Stomach smooth muscle (tissue), 2 donors: ENCODE data around the gene SYNPO2.

Experiments
- H3K27ac ChIP-seq: one replicate; pipeline ENCODE4 v1.7.0; 2013; ENCODE audit warnings: mild to moderate bottlenecking, low read length, inconsistent platforms
- H3K27me3 ChIP-seq, 2 donors: one replicate each; pipeline ENCODE4 v1.7.0; 2013; ENCODE audit warnings: low read length in 2 of 2; ENCODE audit not compliant: insufficient read depth in 2 of 2, control insufficient read depth in 1 of 2
- H3K36me3 ChIP-seq, 2 donors: one replicate each; pipeline ENCODE4 v1.7.0; 2013; ENCODE audit warnings: low read length in 2 of 2; ENCODE audit not compliant: control insufficient read depth in 2 of 2, insufficient read depth in 2 of 2
- H3K4me1 ChIP-seq: one replicate; pipeline ENCODE4 v1.7.0; 2013; ENCODE audit warnings: low read length; ENCODE audit not compliant: control insufficient read depth, insufficient read depth
- H3K4me3 ChIP-seq, 2 donors: one replicate each; pipeline ENCODE4 v1.7.0; 2013; ENCODE audit warnings: low read length in 2 of 2
- H3K9ac ChIP-seq, 2 donors: one replicate each; pipeline ENCODE4 v1.7.0; 2013; ENCODE audit warnings: low read length in 2 of 2, mild to moderate bottlenecking in 1 of 2
- H3K9me3 ChIP-seq, 2 donors: one replicate each; pipeline ENCODE4 v1.7.0; 2013; ENCODE audit warnings: low read length in 2 of 2; ENCODE audit not compliant: control insufficient read depth in 2 of 2
- donor health status: healthy.
- donor health status: Pancreatic carcinoma.

SYNPO2 gene

DNA sequence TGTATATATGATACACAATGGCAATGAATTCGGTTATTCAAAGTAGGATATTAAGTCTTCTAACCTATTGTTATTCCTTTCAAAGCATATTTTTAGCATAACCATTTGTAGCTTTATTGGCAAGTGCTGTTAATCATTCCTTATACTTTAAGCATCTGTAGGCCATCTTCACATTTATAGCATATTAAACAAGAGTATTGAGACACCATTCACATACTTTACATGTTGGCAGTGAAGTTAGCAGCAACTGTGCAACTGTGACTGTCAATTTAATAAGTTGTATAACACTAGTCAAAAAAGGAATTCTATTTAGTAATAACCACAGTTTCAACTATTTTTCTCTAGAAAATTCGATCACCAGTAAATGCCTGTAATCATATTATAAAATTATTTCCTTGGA lies 139.6 kb downstream of the SYNPO2 start:
- Histone ChIP-seq H3K4me1 (peaks cover 32% of the 10 kb centered on the region), H3K27me3 (no peaks in the 10 kb centered on the region), H3K27ac (peak overlapping the region; percentile 97), H3K4me3 (peak overlapping the region; percentile 84 to 92), H3K9ac (peak overlapping the region; percentile 86 to 99), H3K9me3 (no peaks in the 10 kb centered on the region), H3K36me3 (peaks cover 29 to 40% of the 10 kb centered on the region in 2 donors)

DNA sequence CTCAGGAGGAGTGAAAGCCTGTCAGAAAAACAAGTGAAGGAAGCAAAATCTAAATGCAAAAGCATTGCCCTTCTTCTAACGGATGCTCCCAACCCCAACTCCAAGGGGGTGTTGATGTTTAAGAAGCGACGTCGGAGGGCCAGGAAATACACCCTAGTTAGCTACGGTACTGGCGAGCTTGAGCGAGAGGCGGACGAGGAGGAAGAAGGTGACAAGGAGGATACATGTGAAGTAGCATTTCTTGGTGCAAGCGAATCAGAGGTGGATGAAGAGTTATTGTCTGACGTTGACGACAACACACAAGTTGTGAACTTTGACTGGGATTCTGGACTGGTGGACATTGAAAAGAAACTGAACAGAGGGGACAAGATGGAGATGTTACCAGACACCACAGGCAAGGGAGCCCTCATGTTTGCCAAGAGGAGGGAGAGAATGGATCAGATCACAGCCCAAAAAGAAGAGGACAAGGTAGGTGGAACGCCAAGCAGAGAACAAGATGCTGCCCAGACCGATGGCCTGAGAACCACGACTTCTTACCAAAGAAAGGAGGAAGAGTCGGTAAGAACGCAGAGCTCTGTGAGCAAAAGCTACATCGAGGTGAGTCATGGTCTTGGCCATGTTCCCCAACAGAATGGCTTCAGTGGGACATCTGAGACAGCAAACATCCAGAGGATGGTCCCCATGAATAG lies 141.3 kb downstream of the SYNPO2 start:
- Histone ChIP-seq H3K4me3 (peak overlapping the region; percentile 78 to 84), H3K4me1 (peaks cover 27% of the 10 kb centered on the region), H3K27me3 (no peaks in the 10 kb centered on the region), H3K27ac (peak overlapping the region; percentile 92), H3K9ac (peak overlapping the region; percentile 94 to 99), H3K9me3 (no peaks in the 10 kb centered on the region), H3K36me3 (peaks cover 37 to 49% of the 10 kb centered on the region in 2 donors)

DNA sequence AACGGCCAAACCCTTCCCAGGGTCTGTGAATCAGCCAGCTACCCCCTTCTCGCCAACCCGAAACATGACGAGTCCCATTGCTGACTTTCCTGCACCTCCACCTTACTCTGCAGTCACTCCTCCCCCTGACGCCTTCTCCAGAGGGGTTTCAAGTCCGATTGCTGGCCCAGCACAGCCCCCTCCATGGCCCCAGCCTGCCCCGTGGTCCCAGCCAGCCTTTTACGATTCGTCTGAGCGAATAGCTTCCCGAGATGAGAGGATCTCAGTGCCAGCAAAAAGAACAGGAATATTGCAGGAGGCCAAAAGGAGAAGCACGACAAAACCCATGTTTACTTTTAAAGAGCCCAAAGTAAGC lies 141.9 kb downstream of the SYNPO2 start:
- no peaks in the 10 kb centered on the region for H3K27me3 ChIP-seq
- H3K27ac ChIP-seq: peak overlapping the region; percentile 92
- H3K9ac ChIP-seq: peak overlapping the region; percentile 94 to 99
- peaks cover 42 to 54% of the 10 kb centered on the region in 2 donors for H3K36me3 ChIP-seq
- H3K4me3 ChIP-seq: peak overlapping the region; percentile 78 to 84
- no peaks in the 10 kb centered on the region for H3K9me3 ChIP-seq
- H3K4me1 ChIP-seq: peaks cover 25% of the 10 kb centered on the region

DNA sequence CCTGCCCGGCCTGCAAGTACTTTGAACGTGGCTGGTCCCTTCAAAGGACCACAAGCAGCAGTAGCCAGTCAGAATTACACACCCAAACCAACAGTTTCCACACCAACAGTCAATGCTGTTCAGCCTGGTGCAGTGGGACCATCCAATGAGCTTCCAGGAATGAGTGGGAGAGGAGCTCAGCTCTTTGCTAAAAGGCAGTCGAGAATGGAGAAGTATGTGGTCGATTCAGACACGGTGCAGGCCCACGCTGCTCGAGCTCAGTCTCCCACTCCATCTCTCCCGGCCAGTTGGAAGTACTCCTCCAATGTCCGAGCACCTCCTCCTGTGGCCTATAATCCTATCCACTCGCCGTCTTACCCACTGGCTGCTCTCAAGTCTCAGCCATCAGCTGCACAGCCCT lies 142.6 kb downstream of the SYNPO2 start:
- Histone ChIP-seq H3K4me1 (peaks cover 31% of the 10 kb centered on the region), H3K4me3 (peak overlapping the region; percentile 78 to 84), H3K9me3 (no peaks in the 10 kb centered on the region), H3K36me3 (peaks cover 46 to 54% of the 10 kb centered on the region in 2 donors), H3K27me3 (no peaks in the 10 kb centered on the region), H3K27ac (peak overlapping the region; percentile 92), H3K9ac (peak overlapping the region; percentile 94 to 99)

DNA sequence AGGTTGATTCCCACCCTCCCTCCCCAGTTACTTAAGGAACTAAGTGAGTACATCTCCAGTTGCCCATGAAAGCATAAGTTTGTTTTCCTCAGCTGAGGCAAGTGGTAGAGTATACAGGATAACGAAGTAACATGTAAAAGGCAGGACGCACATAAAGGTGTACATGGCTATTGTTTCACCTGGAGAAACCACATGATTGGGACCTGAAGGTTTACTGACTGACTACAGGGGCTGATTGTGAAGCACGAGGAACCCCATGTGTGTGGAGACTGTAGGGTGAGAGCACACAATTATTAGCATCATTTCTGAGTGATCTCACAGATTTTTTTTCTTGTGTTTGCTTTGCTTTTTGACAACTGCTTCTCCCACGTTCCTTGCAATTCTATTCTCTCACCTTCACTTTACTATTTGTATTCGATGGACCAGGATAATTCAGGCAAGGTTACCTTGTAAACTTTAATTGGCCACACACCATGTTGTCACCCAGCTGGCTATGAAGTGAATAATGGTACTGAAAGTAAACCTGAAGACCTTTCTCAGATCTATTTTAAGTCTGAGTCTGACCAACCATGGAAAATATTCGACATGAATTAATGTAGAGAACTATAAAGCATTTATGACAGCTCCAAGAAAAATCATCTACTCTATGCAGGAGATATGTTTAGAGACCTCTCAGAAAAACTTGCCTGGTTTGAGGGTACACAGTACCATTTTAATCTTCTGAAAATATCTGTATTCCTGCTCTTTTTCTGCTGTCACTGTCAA lies 144.4 kb downstream of the SYNPO2 start:
- H3K36me3 ChIP-seq: peaks cover 46 to 62% of the 10 kb centered on the region in 2 donors
- H3K4me3 ChIP-seq: peak overlapping the region; percentile 49 to 84
- peak overlapping the region; percentile 51 to 59 for H3K9ac ChIP-seq
- no peaks in the 10 kb centered on the region for H3K27me3 ChIP-seq
- H3K27ac ChIP-seq: peak overlapping the region; percentile 46
- peaks cover 29% of the 10 kb centered on the region for H3K4me1 ChIP-seq
- H3K9me3 ChIP-seq: no peaks in the 10 kb centered on the region

GRCh38 chr4:119034276-119035008 lies 145.8 kb downstream of the SYNPO2 start:
- H3K36me3 ChIP-seq: peaks cover 46 to 62% of the 10 kb centered on the region in 2 donors
- peaks cover 29% of the 10 kb centered on the region for H3K4me1 ChIP-seq
- H3K4me3 ChIP-seq: peak overlapping the region; percentile 49 to 84
- H3K27ac ChIP-seq: peak overlapping the region; percentile 75
- H3K9ac ChIP-seq: peak overlapping the region; percentile 59 to 66
- H3K9me3 ChIP-seq: no peaks in the 10 kb centered on the region
- no peaks in the 10 kb centered on the region for H3K27me3 ChIP-seq

DNA sequence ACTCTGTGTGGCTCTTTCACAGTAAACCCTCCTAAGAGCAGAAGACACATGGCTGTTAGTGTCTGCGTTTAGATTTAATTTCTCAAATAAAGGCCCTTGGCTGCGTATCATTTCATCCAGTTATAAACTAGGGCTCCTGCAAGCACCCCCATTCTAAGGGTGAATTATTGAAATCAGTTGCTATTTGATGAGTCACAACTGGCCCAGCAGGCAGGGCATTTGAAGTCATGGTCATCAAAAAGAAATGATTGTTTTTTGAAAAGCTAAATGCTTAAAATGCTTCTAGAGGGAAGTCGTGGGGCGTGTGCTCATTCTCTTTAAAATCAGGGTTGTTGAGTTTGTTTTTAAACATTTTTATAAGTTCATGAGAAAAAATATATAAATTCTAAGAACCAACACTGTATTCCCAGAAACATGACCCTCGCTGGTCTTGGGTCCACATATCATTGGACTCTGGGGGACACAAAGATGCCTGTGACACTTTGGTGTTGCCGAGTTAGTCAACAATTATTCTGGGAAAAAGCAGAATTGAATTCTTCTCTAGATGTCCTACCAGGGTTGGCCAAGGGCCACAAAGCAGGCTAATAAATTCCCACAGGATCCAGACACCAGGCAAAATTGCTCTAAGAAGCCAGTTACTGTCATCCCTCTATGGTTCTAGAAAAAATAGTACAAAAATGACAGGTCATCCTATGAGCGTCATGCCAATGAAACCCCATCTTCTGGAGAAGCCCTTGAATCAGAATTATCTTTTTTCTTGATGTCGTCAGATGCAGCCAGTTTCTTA lies 147.5 kb downstream of the SYNPO2 start:
- peaks cover 40% of the 10 kb centered on the region for H3K4me1 ChIP-seq
- H3K36me3 ChIP-seq: peaks cover 30 to 47% of the 10 kb centered on the region in 2 donors
- H3K27me3 ChIP-seq: no peaks in the 10 kb centered on the region
- peak overlapping the region in 1 of 2 donors; percentile 84 for H3K4me3 ChIP-seq
- peak overlapping the region; percentile 75 for H3K27ac ChIP-seq
- H3K9me3 ChIP-seq: no peaks in the 10 kb centered on the region
- H3K9ac ChIP-seq: peak overlapping the region in 1 of 2 donors; percentile 59

DNA sequence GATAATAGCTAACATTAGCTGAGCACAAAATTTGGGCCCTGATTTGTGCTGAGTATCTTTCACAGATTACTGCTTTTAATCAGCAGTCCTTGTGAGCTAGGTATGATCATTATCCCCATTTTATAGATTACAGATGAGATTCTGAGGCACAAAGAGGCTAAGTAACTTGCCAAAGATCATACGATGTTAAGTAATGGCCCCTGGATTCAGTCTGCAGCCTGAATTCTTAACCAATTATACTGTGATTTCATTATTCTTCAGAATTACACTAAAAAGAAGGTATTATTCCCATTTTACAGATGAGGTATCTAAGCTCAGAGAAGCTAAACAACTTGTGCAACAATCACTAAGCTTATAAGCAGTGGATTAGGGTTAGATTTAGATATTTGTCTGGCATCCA lies 149.1 kb downstream of the SYNPO2 start:
- Histone ChIP-seq H3K4me1 (peaks cover 32% of the 10 kb centered on the region), H3K27me3 (no peaks in the 10 kb centered on the region), H3K9ac (peak overlapping the region in 1 of 2 donors; percentile 44), H3K4me3 (peak overlapping the region in 1 of 2 donors; percentile 23), H3K36me3 (peaks cover 22 to 34% of the 10 kb centered on the region in 2 donors), H3K27ac (peak overlapping the region; percentile 20), H3K9me3 (no peaks in the 10 kb centered on the region)

- H3K36me3 ChIP-seq: peaks cover 17 to 29% of the 10 kb centered on the region in 2 donors
- H3K9me3 ChIP-seq: no peaks in the 10 kb centered on the region
- H3K9ac ChIP-seq: peak overlapping the region in 1 of 2 donors; percentile 44
- peak overlapping the region; percentile 20 for H3K27ac ChIP-seq
- H3K27me3 ChIP-seq: no peaks in the 10 kb centered on the region
- peak overlapping the region in 1 of 2 donors; percentile 23 for H3K4me3 ChIP-seq
- peaks cover 32% of the 10 kb centered on the region for H3K4me1 ChIP-seq
These were observed 149.6 kb downstream of the SYNPO2 start for GRCh38 chr4:119038116-119038841.
